ENCODE data around the gene COQ4.
A peak's percentile ranks its signal among the peaks of the same experiment; 100 is the strongest.

Gene COQ4

DNA sequence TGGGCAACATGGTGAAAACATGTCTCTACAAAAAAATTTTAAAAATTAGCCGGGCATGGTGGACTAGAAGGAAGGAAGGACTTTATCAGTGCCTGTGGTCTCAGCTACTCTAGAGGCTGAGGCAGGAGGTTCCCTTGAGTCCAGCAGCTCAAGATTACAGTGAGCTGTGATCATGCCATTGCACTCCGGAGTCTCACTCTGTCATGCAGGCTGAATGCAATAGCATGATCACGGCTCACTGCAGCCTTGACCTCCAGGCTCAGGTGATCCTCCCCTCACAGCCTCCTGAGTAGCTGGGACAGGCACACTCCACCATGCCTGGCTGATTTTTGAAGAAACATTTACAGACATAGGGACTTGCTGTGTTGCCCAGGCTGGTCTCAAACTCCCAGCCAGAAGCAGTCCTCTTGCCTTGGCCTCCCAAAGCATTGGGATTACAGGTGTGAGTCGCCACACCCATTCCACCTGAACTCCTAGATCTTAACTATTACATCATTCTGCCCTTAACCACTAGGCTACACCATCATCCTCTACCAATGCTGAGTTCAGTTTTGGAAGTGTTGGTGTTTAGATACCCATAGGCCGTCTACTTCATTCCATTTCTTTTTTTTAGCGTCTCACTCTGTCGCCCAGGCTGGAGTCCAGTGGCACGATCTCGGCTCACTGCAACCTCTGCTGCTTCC, 46.5 kb downstream of the COQ4 start:
- no peaks in the 10 kb centered on the region for H3K27me3 Mint-ChIP-seq (ENCODE audit: low read depth)
- peaks cover 12% of the 10 kb centered on the region for H3K36me3 Mint-ChIP-seq (ENCODE audit: low read depth)
- H3K4me1 Mint-ChIP-seq (ENCODE audit: low read depth) = peaks cover 34% of the 10 kb centered on the region
- DNase-seq (ENCODE audit: low spot score) = no peak
- H3K4me3 Mint-ChIP-seq = peak overlapping the region; percentile 10
- H3K27ac Mint-ChIP-seq = peak overlapping the region; percentile 7
- no peaks in the 10 kb centered on the region for H3K9me3 Mint-ChIP-seq

DNA sequence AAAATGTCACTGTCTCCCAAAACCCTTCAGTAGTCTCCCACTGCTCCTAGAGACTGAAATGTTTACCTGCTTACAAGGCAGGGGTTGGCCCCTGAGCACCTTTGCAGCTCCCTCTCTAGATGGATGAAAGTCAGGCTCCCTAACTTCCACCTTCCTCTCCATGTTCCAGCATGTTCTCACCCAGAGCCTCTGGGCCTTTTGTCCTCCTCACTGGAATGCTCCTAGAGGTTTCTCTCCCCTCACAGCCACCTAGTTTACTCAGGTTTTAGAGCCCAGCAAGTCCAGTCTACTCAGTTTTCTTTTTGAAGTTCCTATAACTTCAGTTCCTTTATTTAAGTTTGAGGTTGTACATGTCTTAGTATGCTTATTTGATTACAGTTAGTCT, 47.7 kb downstream of the COQ4 start:
- Mint-ChIP-seq H3K27ac (peak overlapping the region; percentile 96), H3K9me3 (no peaks in the 10 kb centered on the region), H3K4me3 (peak overlapping the region; percentile 96), H3K36me3 (ENCODE audit: low read depth) (peaks cover 16% of the 10 kb centered on the region), H3K4me1 (ENCODE audit: low read depth) (peaks cover 30% of the 10 kb centered on the region), H3K27me3 (ENCODE audit: low read depth) (no peaks in the 10 kb centered on the region)
- no peak for DNase-seq (ENCODE audit: low spot score)

DNA sequence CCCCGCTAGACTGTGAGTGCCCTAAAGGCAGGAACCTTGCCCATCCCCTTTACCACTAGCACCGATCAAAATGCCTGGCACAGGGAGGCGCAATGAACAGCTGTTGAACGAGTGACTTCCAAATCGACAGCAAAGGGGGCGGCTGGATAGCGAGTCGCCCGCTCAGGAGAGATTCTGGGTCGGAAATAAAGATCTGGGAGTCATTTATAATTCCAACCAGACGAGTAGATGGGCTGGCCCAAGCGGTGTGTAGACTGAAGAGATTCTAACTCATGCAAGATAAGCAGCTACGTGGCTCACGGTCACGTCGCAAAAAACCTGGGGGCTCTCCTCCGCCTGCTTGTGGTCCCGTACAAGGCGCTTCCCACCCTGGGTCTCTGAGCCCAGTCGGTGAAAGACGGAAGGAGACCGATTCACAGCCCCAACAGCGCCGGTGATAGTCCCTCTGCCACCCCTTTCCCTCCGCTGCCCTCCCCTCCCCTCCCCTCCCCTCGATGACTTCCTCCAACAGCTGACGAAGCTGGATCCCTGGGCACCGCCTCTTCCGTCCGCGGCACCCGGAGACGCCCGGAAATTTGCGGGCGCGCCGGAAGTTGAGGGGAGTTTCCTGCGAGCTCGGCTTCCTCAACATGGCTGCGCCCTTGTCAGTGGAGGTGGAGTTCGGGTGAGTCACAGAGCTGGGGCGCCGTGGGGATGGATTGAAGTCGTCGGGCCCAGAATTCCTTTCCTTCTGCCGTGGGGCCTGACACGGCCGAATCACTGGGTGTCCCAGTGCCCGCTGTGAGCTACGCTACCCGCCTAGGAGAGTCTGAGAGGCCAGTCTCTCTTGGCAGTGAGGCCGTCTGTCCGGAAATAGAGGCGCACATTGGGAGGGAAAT, 48.4 kb downstream of the COQ4 start, which contains the start of gene URM1:
URM1 (plus strand) TSS at position 623 of the 878 bp plus-strand sequence; CDS start at position 630, 7 bp downstream.
- peak; percentile 98 for DNase-seq (ENCODE audit: low spot score)
- Mint-ChIP-seq H3K9me3 (no peaks in the 10 kb centered on the region), H3K36me3 (ENCODE audit: low read depth) (peaks cover 16% of the 10 kb centered on the region), H3K27me3 (ENCODE audit: low read depth) (no peaks in the 10 kb centered on the region), H3K4me1 (ENCODE audit: low read depth) (peaks cover 29% of the 10 kb centered on the region), H3K4me3 (peak within 1 kb of the TSS; percentile 96), H3K27ac (peak within 1 kb of the TSS; percentile 96)

DNA sequence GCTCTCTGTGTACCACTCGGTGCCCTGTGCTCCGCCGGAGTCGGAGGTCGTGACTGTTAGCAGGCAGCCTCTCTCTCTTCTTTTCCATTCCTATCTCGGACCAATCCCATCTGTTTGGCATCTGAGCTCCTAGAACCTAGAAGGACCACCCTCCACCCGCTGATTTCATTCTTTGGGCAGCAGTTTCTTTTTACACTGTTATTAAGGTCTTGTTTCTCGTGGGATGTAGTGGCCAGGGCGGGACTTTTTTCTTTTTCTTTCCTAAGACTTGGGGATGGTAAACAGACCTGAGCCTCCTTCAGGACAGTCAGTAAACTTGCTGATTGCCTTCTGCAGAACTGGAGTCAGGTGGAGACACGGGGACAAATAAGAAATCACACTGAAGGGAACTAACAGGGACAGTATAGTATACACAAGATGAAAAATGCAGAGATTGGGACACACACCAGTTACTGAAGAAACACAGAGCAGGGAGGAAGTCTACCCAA, 49.0 kb downstream of the COQ4 start:
- Mint-ChIP-seq H3K4me3 (peak overlapping the region; percentile 96), H3K9me3 (no peaks in the 10 kb centered on the region), H3K4me1 (ENCODE audit: low read depth) (peaks cover 29% of the 10 kb centered on the region), H3K27me3 (ENCODE audit: low read depth) (no peaks in the 10 kb centered on the region), H3K27ac (peak overlapping the region; percentile 96), H3K36me3 (ENCODE audit: low read depth) (peaks cover 16% of the 10 kb centered on the region)
- no peak for DNase-seq (ENCODE audit: low spot score)

DNA sequence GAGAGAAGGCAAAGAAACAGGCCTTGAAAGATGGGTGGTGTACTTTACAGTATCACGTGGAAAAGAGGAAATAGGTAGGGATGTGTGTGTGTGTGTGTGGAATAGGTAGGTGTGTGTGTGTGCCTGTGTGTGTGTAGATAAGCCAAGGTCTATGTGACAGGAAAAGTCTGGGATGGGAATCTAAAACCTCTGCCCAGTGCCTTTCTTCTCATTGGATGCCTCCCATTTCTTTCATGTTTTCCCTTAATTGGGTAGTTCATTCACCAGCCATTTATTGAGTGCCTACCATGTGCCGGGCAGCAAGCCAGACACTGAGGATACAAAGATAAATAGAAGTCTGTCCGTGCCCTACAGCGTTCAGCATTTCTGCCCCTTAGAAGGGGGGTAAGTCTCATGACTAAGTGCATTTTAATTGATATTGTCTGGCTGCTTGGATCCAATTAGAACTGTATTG, 49.6 kb downstream of the COQ4 start:
- Mint-ChIP-seq H3K9me3 (no peaks in the 10 kb centered on the region), H3K4me1 (ENCODE audit: low read depth) (peaks cover 29% of the 10 kb centered on the region), H3K27ac (peak overlapping the region; percentile 96), H3K4me3 (peak overlapping the region; percentile 96), H3K36me3 (ENCODE audit: low read depth) (peaks cover 16% of the 10 kb centered on the region), H3K27me3 (ENCODE audit: low read depth) (no peaks in the 10 kb centered on the region)
- DNase-seq (ENCODE audit: low spot score) = no peak

DNA sequence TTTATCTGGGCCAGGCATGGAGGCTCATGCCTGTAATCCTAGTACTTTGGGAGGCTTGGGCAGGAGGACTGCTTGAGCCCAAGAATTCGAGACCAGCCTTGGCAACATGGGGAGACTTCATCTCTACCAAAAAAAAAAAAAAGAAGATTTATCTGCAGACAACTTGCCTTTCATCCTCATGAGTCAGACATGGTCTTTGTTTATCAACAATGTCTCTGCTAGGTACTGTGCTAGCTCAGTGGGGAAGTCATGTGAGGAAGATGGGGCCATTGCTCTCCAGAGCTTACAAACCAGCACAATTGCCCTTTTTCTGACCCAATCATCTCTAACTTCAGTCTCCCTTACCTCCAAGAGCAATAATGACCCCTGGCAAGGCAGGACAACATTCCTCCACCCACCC, 50.1 kb downstream of the COQ4 start:
- Mint-ChIP-seq H3K27me3 (ENCODE audit: low read depth) (no peaks in the 10 kb centered on the region), H3K36me3 (ENCODE audit: low read depth) (peaks cover 16% of the 10 kb centered on the region), H3K4me3 (peak overlapping the region; percentile 96), H3K9me3 (no peaks in the 10 kb centered on the region), H3K27ac (peak overlapping the region; percentile 69), H3K4me1 (ENCODE audit: low read depth) (peaks cover 29% of the 10 kb centered on the region)
- DNase-seq (ENCODE audit: low spot score) = no peak

DNA sequence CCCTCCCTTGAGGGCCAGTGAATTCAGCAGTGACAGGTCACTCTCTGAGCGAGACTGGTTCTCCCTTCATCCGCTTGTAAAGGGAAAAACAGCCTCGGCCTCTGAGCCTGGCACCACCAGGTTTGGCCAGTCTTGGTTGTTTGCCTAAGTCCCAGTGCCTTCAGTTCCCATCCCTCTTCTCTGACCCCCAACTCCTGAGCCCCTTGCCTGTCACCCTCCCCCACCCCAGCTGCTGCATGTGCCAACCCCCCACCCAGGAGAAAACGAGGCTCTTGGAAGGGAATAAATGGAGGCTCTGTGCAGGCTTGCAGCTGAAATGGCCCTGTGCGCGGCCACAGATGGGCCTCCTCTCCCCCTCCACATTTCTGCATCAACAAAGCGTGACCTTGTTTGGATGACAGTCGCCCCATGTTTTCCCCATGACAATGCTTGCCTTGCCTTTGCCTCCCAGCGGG, 51.6 kb downstream of the COQ4 start:
- Mint-ChIP-seq H3K9me3 (no peaks in the 10 kb centered on the region), H3K36me3 (ENCODE audit: low read depth) (peaks cover 21% of the 10 kb centered on the region), H3K4me1 (ENCODE audit: low read depth) (peaks cover 29% of the 10 kb centered on the region), H3K27ac (no peak overlapping the region), H3K4me3 (no peak overlapping the region), H3K27me3 (ENCODE audit: low read depth) (no peaks in the 10 kb centered on the region)
- DNase-seq (ENCODE audit: low spot score) = no peak

DNA sequence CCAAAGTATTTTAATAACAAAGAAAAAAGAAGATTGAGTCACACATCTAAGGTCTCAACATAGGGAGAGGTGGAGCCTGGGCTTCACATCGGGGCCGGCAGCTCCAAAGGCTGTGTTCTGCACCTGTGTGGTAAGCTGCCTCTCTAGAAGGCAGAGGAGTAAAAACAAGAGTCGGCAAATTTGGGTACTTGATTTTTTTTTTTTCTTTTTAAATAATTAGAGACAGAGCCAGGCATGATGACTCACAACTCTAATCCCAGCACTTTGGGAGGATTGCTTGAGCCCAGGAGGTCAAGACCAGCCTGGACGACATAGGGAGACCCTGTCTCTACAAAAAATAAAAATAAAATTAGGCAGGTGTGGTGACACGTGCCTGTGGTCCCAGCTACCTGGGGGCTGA, 53.2 kb downstream of the COQ4 start:
- peaks cover 24% of the 10 kb centered on the region for H3K36me3 Mint-ChIP-seq (ENCODE audit: low read depth)
- no peak overlapping the region for H3K27ac Mint-ChIP-seq

DNA sequence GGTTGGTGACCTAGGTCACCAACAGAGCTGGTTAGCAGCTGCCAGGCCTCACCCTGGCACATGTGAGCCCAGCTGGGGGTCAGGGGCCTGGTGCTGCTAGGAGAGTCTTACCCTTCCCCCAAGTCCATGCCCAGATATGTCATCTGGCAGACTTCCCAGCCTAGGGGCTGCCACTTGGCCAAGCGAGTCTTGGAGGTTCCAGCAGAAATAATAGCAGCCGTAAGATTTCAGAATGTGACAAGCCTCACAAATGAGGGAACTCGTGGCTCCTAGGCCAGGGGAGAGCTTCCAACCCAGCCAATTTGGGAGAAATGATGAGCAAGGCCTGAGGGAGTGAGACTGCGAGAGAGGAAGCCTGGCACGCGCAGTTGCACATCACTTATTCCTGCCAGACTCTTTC, 59.6 kb downstream of the COQ4 start:
- no peak overlapping the region for H3K27ac Mint-ChIP-seq
- no peak for DNase-seq (ENCODE audit: low spot score)
- H3K36me3 Mint-ChIP-seq (ENCODE audit: low read depth) = peaks cover 10% of the 10 kb centered on the region
- H3K27me3 Mint-ChIP-seq (ENCODE audit: low read depth) = no peaks in the 10 kb centered on the region
- H3K4me3 Mint-ChIP-seq = no peak overlapping the region
- H3K4me1 Mint-ChIP-seq (ENCODE audit: low read depth) = no peaks in the 10 kb centered on the region
- no peaks in the 10 kb centered on the region for H3K9me3 Mint-ChIP-seq

More for the DNA sequence above, 53.2 kb downstream of the COQ4 start:
- peaks cover 21% of the 10 kb centered on the region for H3K4me1 Mint-ChIP-seq (ENCODE audit: low read depth)
- H3K9me3 Mint-ChIP-seq = no peaks in the 10 kb centered on the region
- DNase-seq (ENCODE audit: low spot score) = no peak
- H3K27me3 Mint-ChIP-seq (ENCODE audit: low read depth) = no peaks in the 10 kb centered on the region
- no peak overlapping the region for H3K4me3 Mint-ChIP-seq

DNA sequence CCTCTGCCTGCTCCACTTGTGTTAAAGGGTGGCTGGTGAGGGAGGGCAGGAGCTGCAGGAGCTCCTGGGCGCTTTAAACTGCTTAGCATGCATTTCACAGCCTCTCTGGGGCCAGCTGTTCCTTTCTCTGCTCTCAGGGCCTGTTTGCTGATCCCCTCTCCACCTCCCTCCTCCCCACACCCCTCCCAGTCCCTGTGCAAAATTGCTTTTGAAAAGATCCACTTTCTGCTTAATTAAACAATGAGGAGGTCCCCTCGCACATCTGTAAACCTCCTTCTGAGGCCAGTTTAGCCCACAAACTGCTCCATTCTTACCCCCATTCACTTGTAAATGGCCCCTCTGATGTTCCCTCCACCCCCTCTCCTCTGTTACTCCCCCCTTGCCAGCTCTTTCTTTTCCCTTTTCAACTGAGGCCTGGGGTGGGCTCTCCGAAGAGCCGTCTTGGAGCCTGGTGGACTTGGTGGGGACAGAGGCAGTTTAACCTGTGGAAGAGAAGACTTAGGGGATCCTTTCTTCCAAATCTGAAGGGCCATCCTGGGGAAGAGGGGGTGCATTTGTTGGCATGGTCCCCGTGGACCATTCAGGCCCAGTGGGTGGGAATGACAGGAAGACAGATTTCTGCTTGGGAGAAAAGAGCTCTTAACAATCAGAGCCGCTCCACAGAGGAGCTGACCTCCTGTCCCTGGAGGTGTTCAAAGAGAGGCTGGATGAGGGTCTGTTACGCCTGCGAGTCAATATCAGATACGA, 60.5 kb downstream of the COQ4 start:
- peaks cover 10% of the 10 kb centered on the region for H3K36me3 Mint-ChIP-seq (ENCODE audit: low read depth)
- no peaks in the 10 kb centered on the region for H3K27me3 Mint-ChIP-seq (ENCODE audit: low read depth)
- no peak overlapping the region for H3K27ac Mint-ChIP-seq
- no peak overlapping the region for H3K4me3 Mint-ChIP-seq
- DNase-seq (ENCODE audit: low spot score) = no peak
- no peaks in the 10 kb centered on the region for H3K9me3 Mint-ChIP-seq
- H3K4me1 Mint-ChIP-seq (ENCODE audit: low read depth) = no peaks in the 10 kb centered on the region

All from T-helper 2 cell treated with Interferon-gamma antibody and Interleukin-4, amounts not matched to agents 5 μg/mL and 100 μg/mL, for 36 hours (primary cell).